LNCaP clone FGC (cell line): Measurements from ENCODE around the gene ITGB7.

ENCODE experiments used
- DNase-seq: peaks from one replicate; pipeline ENCODE4 v3.0.0-alpha.2; 2011; ENCODE audit warnings: low read depth
- H3K4me3 ChIP-seq: 2 replicates; pipeline ENCODE4 v1.5.1; 2011; ENCODE audit warnings: mild to moderate bottlenecking, low read depth, low read length, control low read depth
- CTCF ChIP-seq: IDR thresholded peaks from 2 replicates; pipeline ENCODE4 v1.5.1; 2012; ENCODE audit warnings: mild to moderate bottlenecking; ENCODE audit not compliant: control insufficient read depth, insufficient read depth; ENCODE audit errors: extremely low read depth

ITGB7 gene

GRCh38 chr12:53192531-53193021 lies 14.5 kb downstream of the ITGB7 start:
- H3K4me3 ChIP-seq: no peak overlapping the region
- no peak for DNase-seq
- no peak for TF ChIP-seq CTCF

- no peak overlapping the region for H3K4me3 ChIP-seq
- TF ChIP-seq CTCF: no peak
- no peak for DNase-seq
Measured at GRCh38 chr12:53191885-53192530, 15.0 kb downstream of the ITGB7 start.

- DNase-seq: no peak
- no peak overlapping the region for H3K4me3 ChIP-seq
- TF ChIP-seq CTCF: no peak
Measured at GRCh38 chr12:53191096-53191884, 15.8 kb downstream of the ITGB7 start.

- peak; percentile 70 for TF ChIP-seq CTCF
- H3K4me3 ChIP-seq: no peak overlapping the region
- DNase-seq: no peak
Measured at GRCh38 chr12:53190108-53190729, 16.8 kb downstream of the ITGB7 start.

GRCh38 chr12:53187145-53187899 lies 19.7 kb downstream of the ITGB7 start:
- no peak for DNase-seq
- no peak overlapping the region for H3K4me3 ChIP-seq
- no peak for TF ChIP-seq CTCF

- no peak for DNase-seq
- TF ChIP-seq CTCF: no peak
- no peak overlapping the region for H3K4me3 ChIP-seq
Measured at GRCh38 chr12:53186745-53187144, 20.3 kb downstream of the ITGB7 start.
